Measurements from ENCODE around the gene CES2.

DNA sequence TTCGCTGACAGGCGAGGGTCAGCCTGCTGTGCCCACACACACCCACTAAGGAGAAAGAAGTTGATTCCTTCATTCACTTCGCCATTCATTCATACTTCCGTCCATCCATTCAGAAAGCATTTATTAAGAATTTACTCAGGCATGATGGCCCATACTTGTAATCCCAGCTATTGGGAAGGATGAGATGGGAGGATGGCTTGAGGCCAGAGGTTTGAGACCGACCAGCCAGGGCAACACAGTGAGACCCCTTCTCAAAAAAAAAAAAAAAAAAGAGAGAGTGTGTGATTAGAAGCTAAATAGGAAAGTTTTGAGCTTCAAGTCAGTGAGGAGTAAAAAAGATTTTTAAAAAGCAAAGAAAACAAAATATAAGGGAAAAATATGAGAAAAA is 8.7 kb downstream of the CES2 start:
- TF ChIP-seq, protein P1, sequence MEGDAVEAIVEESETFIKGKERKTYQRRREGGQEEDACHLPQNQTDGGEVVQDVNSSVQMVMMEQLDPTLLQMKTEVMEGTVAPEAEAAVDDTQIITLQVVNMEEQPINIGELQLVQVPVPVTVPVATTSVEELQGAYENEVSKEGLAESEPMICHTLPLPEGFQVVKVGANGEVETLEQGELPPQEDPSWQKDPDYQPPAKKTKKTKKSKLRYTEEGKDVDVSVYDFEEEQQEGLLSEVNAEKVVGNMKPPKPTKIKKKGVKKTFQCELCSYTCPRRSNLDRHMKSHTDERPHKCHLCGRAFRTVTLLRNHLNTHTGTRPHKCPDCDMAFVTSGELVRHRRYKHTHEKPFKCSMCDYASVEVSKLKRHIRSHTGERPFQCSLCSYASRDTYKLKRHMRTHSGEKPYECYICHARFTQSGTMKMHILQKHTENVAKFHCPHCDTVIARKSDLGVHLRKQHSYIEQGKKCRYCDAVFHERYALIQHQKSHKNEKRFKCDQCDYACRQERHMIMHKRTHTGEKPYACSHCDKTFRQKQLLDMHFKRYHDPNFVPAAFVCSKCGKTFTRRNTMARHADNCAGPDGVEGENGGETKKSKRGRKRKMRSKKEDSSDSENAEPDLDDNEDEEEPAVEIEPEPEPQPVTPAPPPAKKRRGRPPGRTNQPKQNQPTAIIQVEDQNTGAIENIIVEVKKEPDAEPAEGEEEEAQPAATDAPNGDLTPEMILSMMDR (IDR thresholded peaks at IDR 0.05; ENCODE audit: borderline replicate concordance, extremely low read depth, low read length, poor library complexity, severe bottlenecking), result no peak
- no peak for TF ChIP-seq EZH2 (IDR thresholded peaks at IDR 0.05; ENCODE audit: borderline replicate concordance, low read depth, low read length, severe bottlenecking)
